ACC112 (cell line): ENCODE results near the gene SYNDIG1.

ENCODE experiments used
- H2AFZ ChIP-seq: fragments of 200-600 bp; sonication (generic); one replicate; pipeline ENCODE4 v1.6.0; 2017; ENCODE audit warnings: antibody characterized with exemption, low read length; ENCODE audit not compliant: unreplicated experiment
- H3K27ac ChIP-seq: fragments of 200-600 bp; sonication (generic); 2 replicates; pipeline ENCODE4 v1.5.1; 2014; ENCODE audit warnings: low read depth, mild to moderate bottlenecking, antibody characterized with exemption, low read length, moderate library complexity
- H3K27me3 ChIP-seq: fragments of 200-600 bp; sonication (generic); 2 replicates; pipeline ENCODE4 v1.6.1; 2014; ENCODE audit warnings: mild to moderate bottlenecking, antibody characterized with exemption, low read length, moderate library complexity, mixed read lengths; ENCODE audit not compliant: insufficient read depth
- H3K36me3 ChIP-seq: fragments of 200-600 bp; sonication (generic); 2 replicates; pipeline ENCODE4 v1.6.1; 2016; ENCODE audit warnings: mild to moderate bottlenecking, antibody characterized with exemption, low read length, moderate library complexity, mixed read lengths; ENCODE audit not compliant: insufficient read depth
- H3K4me1 ChIP-seq: fragments of 200-600 bp; sonication (generic); one replicate; pipeline ENCODE4 v1.6.1; 2016; ENCODE audit warnings: low read length, mixed read lengths; ENCODE audit not compliant: insufficient read depth, unreplicated experiment, control insufficient read depth
- H3K4me3 ChIP-seq: fragments of 200-600 bp; sonication (generic); 2 replicates; pipeline ENCODE4 v1.5.1; 2014; ENCODE audit warnings: mild to moderate bottlenecking, low read depth, low read length
- H3K79me2 ChIP-seq: fragments of 200-600 bp; sonication (generic); one replicate; pipeline ENCODE4 v1.6.0; 2016; ENCODE audit warnings: low read length; ENCODE audit not compliant: control insufficient read depth, unreplicated experiment, insufficient read depth

SYNDIG1 gene

GRCh38 chr20:24448170-24448569 lies 21.3 kb upstream of the SYNDIG1 start:
- Histone ChIP-seq H3K27me3 (peaks cover 10% of the 10 kb centered on the region), H3K79me2 (no peaks in the 10 kb centered on the region), H2AFZ (no peak overlapping the region), H3K27ac (no peak overlapping the region), H3K4me3 (no peak overlapping the region), H3K4me1 (no peaks in the 10 kb centered on the region), H3K36me3 (no peaks in the 10 kb centered on the region)

GRCh38 chr20:24449026-24449720 lies 20.3 kb upstream of the SYNDIG1 start:
- H3K4me1 ChIP-seq = no peaks in the 10 kb centered on the region

GRCh38 chr20:24450177-24450576 lies 19.3 kb upstream of the SYNDIG1 start:
- Histone ChIP-seq H3K36me3 (no peaks in the 10 kb centered on the region), H2AFZ (no peak overlapping the region), H3K4me3 (no peak overlapping the region), H3K4me1 (no peaks in the 10 kb centered on the region), H3K79me2 (no peaks in the 10 kb centered on the region), H3K27ac (no peak overlapping the region), H3K27me3 (peaks cover 17% of the 10 kb centered on the region)

More at GRCh38 chr20:24449026-24449720, 20.3 kb upstream of the SYNDIG1 start:
- Histone ChIP-seq H3K27ac (no peak overlapping the region), H3K27me3 (peaks cover 10% of the 10 kb centered on the region), H3K4me3 (no peak overlapping the region), H2AFZ (no peak overlapping the region), H3K79me2 (no peaks in the 10 kb centered on the region), H3K36me3 (no peaks in the 10 kb centered on the region)

GRCh38 chr20:24450624-24451376 lies 18.6 kb upstream of the SYNDIG1 start:
- Histone ChIP-seq H3K36me3 (no peaks in the 10 kb centered on the region), H3K27ac (no peak overlapping the region), H3K27me3 (peaks cover 17% of the 10 kb centered on the region), H3K79me2 (no peaks in the 10 kb centered on the region), H3K4me3 (no peak overlapping the region), H3K4me1 (no peaks in the 10 kb centered on the region), H2AFZ (no peak overlapping the region)

GRCh38 chr20:24451428-24451827 lies 18.0 kb upstream of the SYNDIG1 start:
- Histone ChIP-seq H3K4me3 (no peak overlapping the region), H3K27ac (no peak overlapping the region), H3K36me3 (no peaks in the 10 kb centered on the region), H3K27me3 (peaks cover 18% of the 10 kb centered on the region), H3K79me2 (no peaks in the 10 kb centered on the region), H3K4me1 (no peaks in the 10 kb centered on the region), H2AFZ (no peak overlapping the region)

- H2AFZ ChIP-seq = no peak overlapping the region
- H3K79me2 ChIP-seq = no peaks in the 10 kb centered on the region
- no peak overlapping the region for H3K4me3 ChIP-seq
- H3K36me3 ChIP-seq = no peaks in the 10 kb centered on the region
- H3K27me3 ChIP-seq = peaks cover 20% of the 10 kb centered on the region
- H3K4me1 ChIP-seq = no peaks in the 10 kb centered on the region
- no peak overlapping the region for H3K27ac ChIP-seq
These were observed 17.4 kb upstream of the SYNDIG1 start for GRCh38 chr20:24452016-24452415.

GRCh38 chr20:24452498-24453127 lies 16.8 kb upstream of the SYNDIG1 start:
- Histone ChIP-seq H3K27ac (no peak overlapping the region), H3K4me3 (no peak overlapping the region), H3K79me2 (no peaks in the 10 kb centered on the region), H3K27me3 (peaks cover 20% of the 10 kb centered on the region), H3K4me1 (no peaks in the 10 kb centered on the region), H3K36me3 (no peaks in the 10 kb centered on the region), H2AFZ (no peak overlapping the region)

GRCh38 chr20:24453869-24454268 lies 15.6 kb upstream of the SYNDIG1 start:
- no peak overlapping the region for H3K27ac ChIP-seq
- no peak overlapping the region for H3K4me3 ChIP-seq
- peaks cover 30% of the 10 kb centered on the region for H3K27me3 ChIP-seq
- no peaks in the 10 kb centered on the region for H3K36me3 ChIP-seq
- H3K4me1 ChIP-seq = no peaks in the 10 kb centered on the region
- H2AFZ ChIP-seq = no peak overlapping the region
- no peaks in the 10 kb centered on the region for H3K79me2 ChIP-seq

GRCh38 chr20:24455081-24455480 lies 14.3 kb upstream of the SYNDIG1 start:
- H2AFZ ChIP-seq = no peak overlapping the region
- H3K27me3 ChIP-seq = peaks cover 35% of the 10 kb centered on the region
- H3K4me1 ChIP-seq = no peaks in the 10 kb centered on the region
- H3K27ac ChIP-seq = no peak overlapping the region
- H3K36me3 ChIP-seq = no peaks in the 10 kb centered on the region
- no peaks in the 10 kb centered on the region for H3K79me2 ChIP-seq
- no peak overlapping the region for H3K4me3 ChIP-seq

- H2AFZ ChIP-seq = no peak overlapping the region
- no peaks in the 10 kb centered on the region for H3K36me3 ChIP-seq
- peaks cover 35% of the 10 kb centered on the region for H3K27me3 ChIP-seq
These were observed 13.0 kb upstream of the SYNDIG1 start for GRCh38 chr20:24456398-24456781.

More at GRCh38 chr20:24456398-24456781, 13.0 kb upstream of the SYNDIG1 start:
- Histone ChIP-seq H3K27ac (no peak overlapping the region), H3K4me1 (no peaks in the 10 kb centered on the region), H3K79me2 (no peaks in the 10 kb centered on the region), H3K4me3 (no peak overlapping the region)
